Cardiac fibroblast (primary cell): ENCODE measurements around the gene CCDC43.
"Not testable (repeated sequence)": the region's sequence is repeated elsewhere in the genome, so short reads cannot be mapped to it uniquely, and the experiment has no call there.

Experiments used
- DNase-seq, 2 donors: peaks; one replicate each; pipeline versions ENCODE4 v3.0.0 to v3.0.0-alpha.2; 2010; ENCODE audit warnings: low read depth in 2 of 2
- H3K4me3 ChIP-seq, 2 donors: replicated peaks in 1 of 2; 1 replicate in 1 of 2; 2 replicates in 1 of 2; pipeline ENCODE4 v1.5.1; 2011; ENCODE audit warnings: low read depth in 2 of 2, low read length in 2 of 2, mild to moderate bottlenecking in 2 of 2, moderate library complexity in 1 of 2
- CTCF ChIP-seq: IDR thresholded peaks from one replicate; pipeline ENCODE4 v1.5.1; 2011; ENCODE audit warnings: low read depth, mild to moderate bottlenecking, low read length, inconsistent platforms

CCDC43 gene

GRCh38 chr17:44688200-44688599, 1.4 kb downstream of the CCDC43 start:
- DNase-seq = no peak
- no peak for TF ChIP-seq CTCF
- no peak overlapping the region for H3K4me3 ChIP-seq

- H3K4me3 ChIP-seq = no peak overlapping the region
- TF ChIP-seq CTCF = no peak
- DNase-seq = no peak
Measured at GRCh38 chr17:44687756-44688155, 1.8 kb downstream of the CCDC43 start.

DNA sequence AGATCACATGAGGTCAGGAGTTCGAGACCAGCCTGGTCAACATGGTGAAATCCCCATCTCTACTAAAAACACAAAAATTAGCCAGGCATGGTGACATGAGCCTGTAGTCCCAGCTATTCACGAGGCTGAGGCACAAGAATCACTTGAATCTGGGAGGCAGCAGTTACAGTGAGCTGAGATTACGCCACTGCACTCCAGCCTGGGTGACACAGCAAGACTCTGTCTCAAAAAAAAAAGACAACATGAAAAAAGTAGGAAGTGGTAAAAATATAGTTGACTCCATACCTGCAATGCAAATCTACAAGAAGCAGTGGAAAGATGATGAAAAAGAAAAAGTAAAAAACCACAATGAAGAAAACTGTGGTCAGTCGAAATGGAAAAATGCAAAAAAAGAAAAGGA, 6.3 kb downstream of the CCDC43 start:
- not testable (repeated sequence) for DNase-seq, H3K4me3 ChIP-seq

DNA sequence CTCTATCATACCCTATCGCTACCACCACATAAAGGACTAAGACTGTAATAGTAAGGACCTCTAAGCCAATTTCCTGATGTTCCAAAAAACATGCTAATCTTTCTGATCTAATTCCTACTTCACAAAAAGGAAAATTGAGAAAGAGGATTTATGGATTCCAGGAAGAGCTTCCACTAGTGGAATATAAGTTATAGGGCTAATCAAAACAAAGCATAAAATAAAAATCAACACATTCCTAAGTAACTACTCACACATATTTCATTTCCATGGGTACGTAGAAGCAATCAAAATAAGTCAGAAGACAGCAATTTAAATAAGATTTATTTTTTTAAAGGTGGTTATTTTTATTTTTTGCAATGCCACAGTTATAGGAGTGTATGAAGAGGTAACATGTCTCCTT, 12.4 kb downstream of the CCDC43 start:
- peak; percentile 34 to 39 for DNase-seq
- no peak for TF ChIP-seq CTCF
- no peak overlapping the region for H3K4me3 ChIP-seq

DNA sequence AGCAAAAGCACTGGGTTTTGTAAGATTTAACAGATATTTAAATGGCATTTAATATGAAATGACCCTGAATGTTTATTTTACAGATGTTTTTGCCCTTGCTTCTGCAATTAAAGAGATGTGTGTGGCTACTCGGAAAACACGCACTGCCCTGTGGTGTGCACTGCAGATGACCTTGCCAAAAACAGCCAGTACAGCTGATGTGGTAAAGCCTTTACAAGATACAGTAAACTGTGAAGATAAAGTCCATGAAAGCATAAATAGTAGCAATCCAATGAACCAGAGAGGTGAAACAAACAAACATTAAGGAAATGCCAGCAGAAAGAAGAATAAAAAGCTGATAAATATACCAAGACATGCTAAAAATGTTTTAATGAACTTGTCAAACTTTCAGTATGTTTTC, 15.7 kb downstream of the CCDC43 start:
- no peak for DNase-seq
- no peak for TF ChIP-seq CTCF
- no peak overlapping the region for H3K4me3 ChIP-seq

DNA sequence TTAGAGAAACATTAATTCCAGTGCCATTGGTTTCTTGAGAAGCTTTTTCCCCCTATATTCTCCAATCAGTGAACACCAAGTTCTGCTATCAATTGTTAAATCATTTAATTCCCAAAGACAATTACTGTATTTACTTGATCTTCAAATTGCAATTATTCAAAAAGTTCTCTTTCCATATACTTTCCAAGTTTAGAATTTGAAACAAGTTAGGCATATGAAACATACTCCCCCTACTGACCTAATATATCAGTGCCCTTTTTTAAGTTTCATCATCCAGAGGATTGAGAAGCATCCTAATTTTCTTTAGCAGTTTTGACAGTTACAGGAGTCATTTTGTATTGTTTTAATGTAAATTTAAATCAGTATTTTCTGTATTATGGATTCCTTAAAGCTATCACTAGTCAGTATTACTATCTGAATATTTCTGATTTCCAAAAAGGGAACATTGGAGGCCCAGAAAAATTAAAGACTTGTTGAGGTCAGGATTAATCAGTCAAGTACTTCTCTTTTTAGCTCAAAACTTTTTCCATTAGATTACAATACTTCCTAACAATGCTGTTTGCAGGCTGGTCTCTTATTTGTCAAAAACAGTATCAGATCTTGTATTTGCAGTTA, 17.0 kb downstream of the CCDC43 start:
- H3K4me3 ChIP-seq = no peak overlapping the region
- peak; percentile 68 for TF ChIP-seq CTCF
- peak; percentile 53 to 55 for DNase-seq

DNA sequence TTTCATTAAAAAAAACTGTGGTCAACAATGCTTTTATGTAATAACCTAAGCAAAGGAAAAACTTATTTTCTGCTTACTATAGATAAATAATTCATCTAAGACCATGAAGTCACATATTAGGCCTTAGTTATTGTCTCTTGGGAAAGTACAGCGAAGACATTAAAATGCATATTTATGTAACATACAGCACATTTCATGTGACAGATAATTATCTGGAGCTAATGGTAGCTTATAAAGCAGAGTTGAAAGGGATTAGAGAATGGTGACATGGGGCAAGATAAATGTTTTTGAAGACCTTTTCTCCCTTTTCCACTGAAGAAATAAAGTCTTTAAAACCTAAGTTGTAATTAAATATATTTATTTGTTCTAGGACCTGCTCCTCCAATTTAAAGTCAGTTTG, 23.6 kb downstream of the CCDC43 start:
- no peak overlapping the region for H3K4me3 ChIP-seq
- DNase-seq = no peak
- TF ChIP-seq CTCF = no peak
